IMR-90 (cell line): ENCODE data around the gene DTX1. TPM values are rescaled to one million over a fixed set of nuclear protein-coding genes. Genes with fewer than 3 reads are reported as not detected.

Experiments
- ATAC-seq: fragments of 200-7000 bp; cut with Tn5 transposase; 2 replicates; pipeline ENCODE4 v1.9.1; 2020; ENCODE audit warnings: low read depth, mild to moderate bottlenecking, moderate library complexity
- BruUV-seq: library from RNA; stranded (reverse); fragments of 400-500 nt; replicated peaks from 2 replicates; lab custom pipeline; 2021; lab: Mats Ljungman, UMichigan
- CTCF ChIA-PET: fragments of 300-600 bp; formaldehyde crosslinking; extraction: SDS; loops from one replicate; lab custom pipeline; 2021; ENCODE audit warnings: antibody characterized with exemption; lab: Yijun Ruan, JAX
- POLR2A ChIA-PET: fragments of 300-600 bp; sonication (Branson Sonifier 250); formaldehyde crosslinking; loops from one replicate; lab custom pipeline; 2022; ENCODE audit warnings: antibody characterized with exemption; ENCODE audit not compliant: unreplicated experiment; lab: Charles Lee
- DNase-seq: peaks from one replicate; pipeline ENCODE4 v3.0.0; 2013
- H2AFZ ChIP-seq: replicated peaks from 2 replicates; pipeline ENCODE3; 2013; ENCODE audit warnings: low read length, mild to moderate bottlenecking; ENCODE audit not compliant: poor library complexity
- H2AK5ac ChIP-seq: 2 replicates; pipeline ENCODE4 v1.6.1; 2013; ENCODE audit warnings: low read depth, low read length, inconsistent platforms
- H2AK9ac ChIP-seq: replicated peaks from 2 replicates; pipeline ENCODE3; 2013; ENCODE audit warnings: mild to moderate bottlenecking, low read depth, low read length, moderate library complexity; ENCODE audit not compliant: poor library complexity
- H2BK120ac ChIP-seq: 2 replicates; pipeline ENCODE4 v1.6.1; 2013; ENCODE audit warnings: low read depth, low read length, inconsistent platforms
- H2BK15ac ChIP-seq: 3 replicates; pipeline ENCODE4 v1.6.1; 2013; ENCODE audit warnings: low read depth, low read length, inconsistent platforms
- H2BK20ac ChIP-seq: 2 replicates; pipeline ENCODE4 v1.6.1; 2013; ENCODE audit warnings: low read depth, mild to moderate bottlenecking, inconsistent platforms, low read length, moderate library complexity
- H2BK5ac ChIP-seq: 2 replicates; pipeline ENCODE4 v1.6.1; 2013; ENCODE audit warnings: mild to moderate bottlenecking, low read depth, low read length, inconsistent platforms; ENCODE audit not compliant: poor library complexity, severe bottlenecking
- H3K14ac ChIP-seq: replicated peaks from 2 replicates; pipeline ENCODE4 v1.6.1; 2013; ENCODE audit warnings: low read depth, low read length, inconsistent platforms
- H3K18ac ChIP-seq: 2 replicates; pipeline ENCODE4 v1.6.1; 2013; ENCODE audit warnings: low read depth, low read length, control low read depth
- H3K23ac ChIP-seq: 2 replicates; pipeline ENCODE4 v1.6.1; 2013; ENCODE audit warnings: low read depth, low read length, inconsistent platforms
- H3K27ac ChIP-seq: 2 replicates; pipeline ENCODE4 v1.5.1; 2013; ENCODE audit warnings: mild to moderate bottlenecking, control low read depth, low read length; ENCODE audit not compliant: insufficient read depth
- H3K27me3 ChIP-seq: 2 replicates; pipeline ENCODE4 v1.6.1; 2013; ENCODE audit warnings: low read length; ENCODE audit not compliant: control insufficient read depth, insufficient read depth
- H3K36me3 ChIP-seq: 2 replicates; pipeline ENCODE4 v1.6.1; 2013; ENCODE audit warnings: low read length, mixed read lengths; ENCODE audit not compliant: control insufficient read depth, insufficient read depth
- H3K4ac ChIP-seq: 2 replicates; pipeline ENCODE4 v1.6.1; 2013; ENCODE audit warnings: low read depth, low read length, inconsistent platforms
- H3K4me1 ChIP-seq: 2 replicates; pipeline ENCODE4 v1.6.1; 2013; ENCODE audit warnings: low read length, mixed read lengths; ENCODE audit not compliant: control insufficient read depth, insufficient read depth
- H3K4me2 ChIP-seq: 2 replicates; pipeline ENCODE4 v1.6.1; 2013; ENCODE audit warnings: low read depth, mild to moderate bottlenecking, control low read depth, low read length, moderate library complexity
- H3K4me3 ChIP-seq: 2 replicates; pipeline ENCODE4 v1.5.1; 2013; ENCODE audit warnings: low read depth, mild to moderate bottlenecking, control low read depth, low read length, moderate library complexity; ENCODE audit not compliant: insufficient read depth
- H3K56ac ChIP-seq: 2 replicates; pipeline ENCODE4 v1.6.1; 2013; ENCODE audit warnings: low read length, inconsistent platforms; ENCODE audit not compliant: insufficient read depth; ENCODE audit errors: extremely low read depth
- H3K79me1 ChIP-seq, 2 experiments: 2 replicates each; pipeline ENCODE4 v1.6.1; 2013; ENCODE audit warnings: low read length in 2 of 2, inconsistent platforms in 1 of 2, low read depth in 1 of 2
- H3K9ac ChIP-seq: 2 replicates; pipeline ENCODE4 v1.6.1; 2013; ENCODE audit warnings: low read depth, low read length, control low read depth
- H3K9me1 ChIP-seq: 2 replicates; pipeline ENCODE4 v1.6.1; 2013; ENCODE audit warnings: low read length, inconsistent platforms; ENCODE audit not compliant: insufficient read depth
- H3K9me3 ChIP-seq: 2 replicates; pipeline ENCODE4 v1.6.1; 2013; ENCODE audit warnings: low read length; ENCODE audit not compliant: control insufficient read depth, insufficient read depth
- H4K20me1 ChIP-seq: 2 replicates; pipeline ENCODE4 v1.6.1; 2013; ENCODE audit warnings: low read length, inconsistent platforms; ENCODE audit not compliant: insufficient read depth
- H4K5ac ChIP-seq: 2 replicates; pipeline ENCODE4 v1.6.1; 2013; ENCODE audit warnings: mild to moderate bottlenecking, low read depth, low read length, control low read depth
- H4K8ac ChIP-seq, 2 experiments: 2 replicates each; pipeline ENCODE4 v1.6.1; 2013; ENCODE audit warnings: low read depth in 2 of 2, low read length in 2 of 2, control low read depth in 1 of 2, inconsistent platforms in 1 of 2
- H4K91ac ChIP-seq: 2 replicates; pipeline ENCODE4 v1.6.1; 2013; ENCODE audit warnings: low read depth, low read length, inconsistent platforms; ENCODE audit not compliant: insufficient read depth
- CEBPB ChIP-seq: IDR thresholded peaks from 2 replicates; pipeline ENCODE4 v1.6.1; 2012; ENCODE audit warnings: low read depth, low read length, improper control_type of control experiment
- MAFK ChIP-seq: IDR thresholded peaks from 2 replicates; pipeline ENCODE4 v1.6.1; 2012; ENCODE audit warnings: low read depth, low read length, improper control_type of control experiment
- RAD21 ChIP-seq: IDR thresholded peaks from 2 replicates; pipeline ENCODE4 v1.6.1; 2012; ENCODE audit warnings: low read length, improper control_type of control experiment
- RCOR1 ChIP-seq: IDR thresholded peaks from 2 replicates; pipeline ENCODE4 v1.6.1; 2012; ENCODE audit warnings: mild to moderate bottlenecking, low read length, improper control_type of control experiment; ENCODE audit not compliant: insufficient replicate concordance
- SMC3 ChIP-seq: fragments of 150-350 bp; IDR thresholded peaks from 2 replicates; pipeline ENCODE4 v1.6.1; 2016; ENCODE audit warnings: low read depth, mild to moderate bottlenecking, antibody characterized with exemption, low read length, moderate library complexity
- WGBS, 2 experiments: methylation state at CpG; one replicate each; pipeline versions ENCODE4 v1.1.5 to v1.1.7; 2013; ENCODE audit warnings: missing lambda C conversion rate in 2 of 2; ENCODE audit not compliant: insufficient read length in 1 of 2; ENCODE audit errors: extremely low coverage in 2 of 2; 5-methylcytosine and 5-hydroxymethylcytosine counted together
- dilution Hi-C: fragments of 300-500 bp; cut with HindIII; formaldehyde crosslinking; loops from one replicate; pipeline ENCODE4 v1.14.3; 2018; ENCODE audit warnings: low sequenced_read_pairs; ENCODE audit not compliant: unreplicated experiment
- in situ Hi-C: fragments of 300-500 bp; cut with MboI; formaldehyde crosslinking; loops from 3 replicates; pipeline ENCODE4 v1.14.3; 2019; ENCODE audit warnings: low sequenced_read_pairs, inconsistent platforms, mixed read lengths
- intact Hi-C: fragments of 100-400 bp; cut with micrococcal nuclease; formaldehyde crosslinking; loops from 2 replicates; pipeline ENCODE4 v1.10.0; 2022
- polyA plus RNA-seq, 3 experiments: library from polyadenylated mRNA; depleted of rRNA; stranded (reverse); fragments of >200 nt; gene quantifications; 2 replicates each; pipeline ENCODE4 v1.2.3, GENCODE V29; 2012; ENCODE audit warnings: low replicate concordance in 1 of 3
- total RNA-seq: library from RNA; depleted of rRNA; stranded (reverse); fragments of >200 nt; gene quantifications from 2 replicates; pipeline ENCODE4 v1.2.3, GENCODE V29; 2012
- TF ChIP-seq, protein P1 (sequence below): conservative IDR thresholded peaks from 2 replicates; pipeline ENCODE4 v1.5.1; 2012; ENCODE audit warnings: mild to moderate bottlenecking, low read depth, low read length, improper control_type of control experiment

DTX1 gene
- total and polyA plus RNA-seq, 2 of the 4 experiments (the other 2 are of a cell fraction), result not detected

GRCh38 chr12:113062502-113063395 lies 6.2 kb downstream of the DTX1 start:
- intact Hi-C loops (no loop called here), dilution Hi-C loops (no loop called here), in situ Hi-C loops (no loop called here)
- no peak overlapping the region for H3K23ac ChIP-seq
- no TSS peak for BruUV-seq
- 0 out of 2 replicates have a peak, but pooled peaks cover 2% of the 10 kb centered on the region for H3K9me1 ChIP-seq
- H2BK20ac ChIP-seq, result no peak overlapping the region
- no peak for ATAC-seq
- H3K27me3 ChIP-seq, result peaks cover 17% of the 10 kb centered on the region
- H3K79me1 ChIP-seq, result no peaks in the 10 kb centered on the region
- H3K4me1 ChIP-seq, result no peaks in the 10 kb centered on the region
- H3K27ac ChIP-seq, result no peak overlapping the region
- H4K20me1 ChIP-seq, result no peaks in the 10 kb centered on the region
- no peak overlapping the region for H3K14ac ChIP-seq
- H3K56ac ChIP-seq, result no peak overlapping the region
- H3K9ac ChIP-seq, result no peak overlapping the region
- H4K91ac ChIP-seq, result no peak overlapping the region
- no peak overlapping the region for H3K18ac ChIP-seq
- H3K9me3 ChIP-seq, result no peaks in the 10 kb centered on the region
- H2AFZ ChIP-seq, result peak overlapping the region; percentile 32
- H4K8ac ChIP-seq, result no peak overlapping the region
- WGBS, 2 experiments, result 64% methylated on average over 8 of the region's 23 CpGs; no CpG with 5 or more reads in 1 of the 2 experiments
- no peak overlapping the region for H2BK15ac ChIP-seq
- TF ChIP-seq MAFK (no peak), SMC3 (no peak), RAD21 (no peak), CEBPB (no peak), RCOR1 (no peak)
- TF ChIP-seq, protein P1, sequence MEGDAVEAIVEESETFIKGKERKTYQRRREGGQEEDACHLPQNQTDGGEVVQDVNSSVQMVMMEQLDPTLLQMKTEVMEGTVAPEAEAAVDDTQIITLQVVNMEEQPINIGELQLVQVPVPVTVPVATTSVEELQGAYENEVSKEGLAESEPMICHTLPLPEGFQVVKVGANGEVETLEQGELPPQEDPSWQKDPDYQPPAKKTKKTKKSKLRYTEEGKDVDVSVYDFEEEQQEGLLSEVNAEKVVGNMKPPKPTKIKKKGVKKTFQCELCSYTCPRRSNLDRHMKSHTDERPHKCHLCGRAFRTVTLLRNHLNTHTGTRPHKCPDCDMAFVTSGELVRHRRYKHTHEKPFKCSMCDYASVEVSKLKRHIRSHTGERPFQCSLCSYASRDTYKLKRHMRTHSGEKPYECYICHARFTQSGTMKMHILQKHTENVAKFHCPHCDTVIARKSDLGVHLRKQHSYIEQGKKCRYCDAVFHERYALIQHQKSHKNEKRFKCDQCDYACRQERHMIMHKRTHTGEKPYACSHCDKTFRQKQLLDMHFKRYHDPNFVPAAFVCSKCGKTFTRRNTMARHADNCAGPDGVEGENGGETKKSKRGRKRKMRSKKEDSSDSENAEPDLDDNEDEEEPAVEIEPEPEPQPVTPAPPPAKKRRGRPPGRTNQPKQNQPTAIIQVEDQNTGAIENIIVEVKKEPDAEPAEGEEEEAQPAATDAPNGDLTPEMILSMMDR, result no peak
- DNase-seq, result no peak
- no peak overlapping the region for H3K4me2 ChIP-seq
- no peak overlapping the region for H4K5ac ChIP-seq
- no peak overlapping the region for H2AK9ac ChIP-seq
- ChIA-PET POLR2A (no interaction called here), CTCF (no interaction called here)
- no peaks in the 10 kb centered on the region for H3K36me3 ChIP-seq
- no peak overlapping the region for H3K4ac ChIP-seq
- H2AK5ac ChIP-seq, result no peak overlapping the region
- H2BK120ac ChIP-seq, result no peak overlapping the region
- H3K4me3 ChIP-seq, result no peak overlapping the region
- H2BK5ac ChIP-seq, result no peak overlapping the region
